GM12891 (cell line): ENCODE measurements around the gene MCUR1.

Source experiments
- POLR2A ChIP-seq: IDR thresholded peaks from 2 replicates; pipeline ENCODE4 v1.6.1; 2011; ENCODE audit warnings: low read depth, low read length, control low read depth
- POLR2AphosphoS5 ChIP-seq: IDR thresholded peaks from 2 replicates; pipeline ENCODE4 v1.6.1; 2011; ENCODE audit warnings: low read depth, low read length, control low read depth

- TF ChIP-seq POLR2AphosphoS5 (no peak), POLR2A (no peak)
These were observed 36.3 kb downstream of the MCUR1 start for GRCh38 chr6:13778028-13778427.
